ENCODE data around the gene GSTCD. TPM values are rescaled to one million over a fixed set of nuclear protein-coding genes. Genes with fewer than 3 reads are reported as not detected.
"Not testable (repeated sequence)": the region's sequence is repeated elsewhere in the genome, so short reads cannot be mapped to it uniquely, and the experiment has no call there.

The GSTCD gene
- polyA plus RNA-seq, 1 donor from 2014 or later, result 2.0 TPM

- no peaks in the 10 kb centered on the region for H3K9me3 Mint-ChIP-seq
- H3K4me1 Mint-ChIP-seq, result peaks cover 0 to 1% (median 0%) of the 10 kb centered on the region in 3 donors
- H3K27ac Mint-ChIP-seq, result no peak overlapping the region
- no peak overlapping the region for H3K4me3 Mint-ChIP-seq
- no peaks in the 10 kb centered on the region for H3K27me3 Mint-ChIP-seq
- H3K36me3 Mint-ChIP-seq, result peaks cover 2% of the 10 kb centered on the region
These were observed 44.8 kb downstream of the GSTCD start for GRCh38 chr4:105753361-105753760.

- Mint-ChIP-seq H3K4me1 (peaks cover 0 to 1% (median 0%) of the 10 kb centered on the region in 3 donors), H3K27ac (no peak overlapping the region), H3K9me3 (no peaks in the 10 kb centered on the region), H3K36me3 (no peaks in the 10 kb centered on the region), H3K4me3 (no peak overlapping the region), H3K27me3 (no peaks in the 10 kb centered on the region)
These were observed 46.8 kb downstream of the GSTCD start for GRCh38 chr4:105755375-105755774.

- no peaks in the 10 kb centered on the region for H3K27me3 Mint-ChIP-seq
- H3K4me1 Mint-ChIP-seq, result peaks cover 0 to 1% (median 0%) of the 10 kb centered on the region in 3 donors
- H3K9me3 Mint-ChIP-seq, result no peaks in the 10 kb centered on the region
- no peak overlapping the region for H3K4me3 Mint-ChIP-seq
- no peaks in the 10 kb centered on the region for H3K36me3 Mint-ChIP-seq
- no peak overlapping the region for H3K27ac Mint-ChIP-seq
These were observed 50.4 kb downstream of the GSTCD start for GRCh38 chr4:105758958-105759357.

- H3K4me3 Mint-ChIP-seq, result no peak overlapping the region
- H3K9me3 Mint-ChIP-seq, result peaks cover 0 to 4% (median 3%) of the 10 kb centered on the region in 3 donors
- peaks cover 6% of the 10 kb centered on the region for H3K36me3 Mint-ChIP-seq
- no peaks in the 10 kb centered on the region for H3K27me3 Mint-ChIP-seq
- no peak overlapping the region for H3K27ac Mint-ChIP-seq
- no peaks in the 10 kb centered on the region for H3K4me1 Mint-ChIP-seq
These were observed 57.3 kb downstream of the GSTCD start for GRCh38 chr4:105765690-105766407.

- Mint-ChIP-seq H3K4me3 (no peak overlapping the region), H3K9me3 (peaks cover 0 to 6% (median 4%) of the 10 kb centered on the region in 3 donors), H3K36me3 (peaks cover 6% of the 10 kb centered on the region), H3K4me1 (no peaks in the 10 kb centered on the region), H3K27me3 (no peaks in the 10 kb centered on the region), H3K27ac (no peak overlapping the region)
These were observed 59.0 kb downstream of the GSTCD start for GRCh38 chr4:105767579-105767978.

GRCh38 chr4:105770524-105770923, 61.9 kb downstream of the GSTCD start:
- H3K4me3 Mint-ChIP-seq, H3K27me3 Mint-ChIP-seq, H3K36me3 Mint-ChIP-seq, H3K27ac Mint-ChIP-seq, H3K4me1 Mint-ChIP-seq: not testable (repeated sequence)
- peaks cover 7 to 12% (median 9%) of the 10 kb centered on the region in 3 donors for H3K9me3 Mint-ChIP-seq

- not testable (repeated sequence) for H3K36me3 Mint-ChIP-seq, H3K4me1 Mint-ChIP-seq, H3K27ac Mint-ChIP-seq, H3K27me3 Mint-ChIP-seq, H3K4me3 Mint-ChIP-seq
- peaks cover 6 to 12% (median 7%) of the 10 kb centered on the region in 3 donors for H3K9me3 Mint-ChIP-seq
These were observed 63.5 kb downstream of the GSTCD start for GRCh38 chr4:105772065-105772464.

- H3K9me3 Mint-ChIP-seq, H3K4me3 Mint-ChIP-seq, H3K4me1 Mint-ChIP-seq, H3K27ac Mint-ChIP-seq, H3K27me3 Mint-ChIP-seq, H3K36me3 Mint-ChIP-seq: not testable (repeated sequence)
These were observed 67.3 kb downstream of the GSTCD start for GRCh38 chr4:105775760-105776415.

GRCh38 chr4:105780176-105780575, 71.6 kb downstream of the GSTCD start:
- no peak overlapping the region for H3K4me3 Mint-ChIP-seq
- H3K9me3 Mint-ChIP-seq, result no peaks in the 10 kb centered on the region
- no peaks in the 10 kb centered on the region for H3K27me3 Mint-ChIP-seq
- no peaks in the 10 kb centered on the region for H3K4me1 Mint-ChIP-seq
- H3K36me3 Mint-ChIP-seq, result peaks cover 6% of the 10 kb centered on the region
- H3K27ac Mint-ChIP-seq, result no peak overlapping the region

GRCh38 chr4:105784761-105785160, 76.2 kb downstream of the GSTCD start:
- no peak overlapping the region for H3K4me3 Mint-ChIP-seq
- no peak overlapping the region for H3K27ac Mint-ChIP-seq
- no peaks in the 10 kb centered on the region for H3K4me1 Mint-ChIP-seq
- peaks cover 9% of the 10 kb centered on the region for H3K36me3 Mint-ChIP-seq
- no peaks in the 10 kb centered on the region for H3K27me3 Mint-ChIP-seq
- no peaks in the 10 kb centered on the region for H3K9me3 Mint-ChIP-seq

GRCh38 chr4:105785792-105786191, 77.2 kb downstream of the GSTCD start:
- no peak overlapping the region for H3K4me3 Mint-ChIP-seq
- H3K27me3 Mint-ChIP-seq, result no peaks in the 10 kb centered on the region
- H3K36me3 Mint-ChIP-seq, result peaks cover 10% of the 10 kb centered on the region
- H3K4me1 Mint-ChIP-seq, result no peaks in the 10 kb centered on the region
- H3K9me3 Mint-ChIP-seq, result no peaks in the 10 kb centered on the region
- H3K27ac Mint-ChIP-seq, result no peak overlapping the region

GRCh38 chr4:105786748-105787147, 78.2 kb downstream of the GSTCD start:
- no peak overlapping the region for H3K27ac Mint-ChIP-seq
- no peaks in the 10 kb centered on the region for H3K4me1 Mint-ChIP-seq
- H3K9me3 Mint-ChIP-seq, result no peaks in the 10 kb centered on the region
- H3K36me3 Mint-ChIP-seq, result peaks cover 14% of the 10 kb centered on the region
- no peaks in the 10 kb centered on the region for H3K27me3 Mint-ChIP-seq
- no peak overlapping the region for H3K4me3 Mint-ChIP-seq

- peaks cover 8% of the 10 kb centered on the region for H3K36me3 Mint-ChIP-seq
- peaks cover 0 to 2% (median 0%) of the 10 kb centered on the region in 3 donors for H3K4me1 Mint-ChIP-seq
- H3K27ac Mint-ChIP-seq, result no peak overlapping the region
- no peak overlapping the region for H3K4me3 Mint-ChIP-seq
- H3K27me3 Mint-ChIP-seq, result no peaks in the 10 kb centered on the region
- H3K9me3 Mint-ChIP-seq, result no peaks in the 10 kb centered on the region
These were observed 88.6 kb downstream of the GSTCD start for GRCh38 chr4:105797225-105797624.

GRCh38 chr4:105805501-105806120, 97.0 kb downstream of the GSTCD start:
- H3K4me1 Mint-ChIP-seq, result no peaks in the 10 kb centered on the region
- H3K9me3 Mint-ChIP-seq, result no peaks in the 10 kb centered on the region

GRCh38 chr4:105807496-105807895, 98.9 kb downstream of the GSTCD start:
- H3K9me3 Mint-ChIP-seq, result peaks cover 0 to 1% (median 0%) of the 10 kb centered on the region in 3 donors
- no peak overlapping the region for H3K27ac Mint-ChIP-seq
- no peaks in the 10 kb centered on the region for H3K4me1 Mint-ChIP-seq
- no peaks in the 10 kb centered on the region for H3K27me3 Mint-ChIP-seq
- no peak overlapping the region for H3K4me3 Mint-ChIP-seq
- peaks cover 7% of the 10 kb centered on the region for H3K36me3 Mint-ChIP-seq

More at GRCh38 chr4:105805501-105806120, 97.0 kb downstream of the GSTCD start:
- no peaks in the 10 kb centered on the region for H3K27me3 Mint-ChIP-seq
- peaks cover 4% of the 10 kb centered on the region for H3K36me3 Mint-ChIP-seq
- H3K27ac Mint-ChIP-seq, result no peak overlapping the region
- no peak overlapping the region for H3K4me3 Mint-ChIP-seq

Data from IgD-negative memory B cell (primary cell).